Left renal pelvis (tissue), 4 donors: ENCODE results near the gene LLGL2. TPM values are rescaled to one million over a fixed set of nuclear protein-coding genes. Genes with fewer than 3 reads are reported as not detected.

Source experiments
- DNase-seq, 4 donors: peaks; one replicate each; pipeline ENCODE4 v3.0.0-alpha.2; 2013; ENCODE audit warnings: low read depth in 4 of 4, low spot score in 3 of 4
- polyA plus RNA-seq, 4 donors: library from polyadenylated mRNA; unstranded; fragments of 120-200 nt; gene quantifications; one replicate each; pipeline ENCODE4 v1.2.1, GENCODE V29; 2013; ENCODE audit not compliant: insufficient read length in 4 of 4

LLGL2 gene
- polyA plus RNA-seq, 4 donors: 5.3 to 103 (median 49.8) TPM

GRCh38 chr17:75607086-75607485 lies 81.6 kb downstream of the LLGL2 start:
- DNase-seq: no peak

GRCh38 chr17:75610103-75610984 lies 84.8 kb downstream of the LLGL2 start:
- no peak for DNase-seq

DNA sequence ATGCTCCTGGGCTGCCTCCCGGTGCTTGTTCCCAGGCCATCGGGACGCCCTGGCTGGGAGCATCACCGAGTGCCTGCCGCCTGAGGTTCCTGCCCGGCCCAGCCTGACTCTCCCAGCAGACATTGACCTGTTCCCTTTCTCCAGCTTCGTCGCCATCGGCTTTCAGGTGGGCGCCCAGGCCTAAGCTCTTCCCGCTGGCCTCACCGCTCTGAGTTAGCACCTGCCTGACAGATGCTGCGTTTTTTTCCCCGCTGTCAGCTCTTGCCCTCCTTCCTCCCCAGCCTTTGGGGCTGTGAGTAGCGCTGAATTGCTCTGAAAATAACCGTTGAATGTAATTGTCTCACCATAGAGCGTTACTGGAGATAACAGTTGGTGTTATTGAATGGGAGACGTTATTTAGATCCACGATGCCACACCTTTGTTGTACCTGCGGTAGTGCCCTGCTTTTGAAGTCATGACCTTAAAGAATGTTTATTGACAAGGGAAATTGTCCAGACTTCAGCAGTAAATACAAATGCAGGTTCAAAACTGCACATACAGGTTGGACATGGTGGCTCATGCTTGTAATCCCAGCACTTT lies 86.4 kb downstream of the LLGL2 start:
- no peak for DNase-seq

DNA sequence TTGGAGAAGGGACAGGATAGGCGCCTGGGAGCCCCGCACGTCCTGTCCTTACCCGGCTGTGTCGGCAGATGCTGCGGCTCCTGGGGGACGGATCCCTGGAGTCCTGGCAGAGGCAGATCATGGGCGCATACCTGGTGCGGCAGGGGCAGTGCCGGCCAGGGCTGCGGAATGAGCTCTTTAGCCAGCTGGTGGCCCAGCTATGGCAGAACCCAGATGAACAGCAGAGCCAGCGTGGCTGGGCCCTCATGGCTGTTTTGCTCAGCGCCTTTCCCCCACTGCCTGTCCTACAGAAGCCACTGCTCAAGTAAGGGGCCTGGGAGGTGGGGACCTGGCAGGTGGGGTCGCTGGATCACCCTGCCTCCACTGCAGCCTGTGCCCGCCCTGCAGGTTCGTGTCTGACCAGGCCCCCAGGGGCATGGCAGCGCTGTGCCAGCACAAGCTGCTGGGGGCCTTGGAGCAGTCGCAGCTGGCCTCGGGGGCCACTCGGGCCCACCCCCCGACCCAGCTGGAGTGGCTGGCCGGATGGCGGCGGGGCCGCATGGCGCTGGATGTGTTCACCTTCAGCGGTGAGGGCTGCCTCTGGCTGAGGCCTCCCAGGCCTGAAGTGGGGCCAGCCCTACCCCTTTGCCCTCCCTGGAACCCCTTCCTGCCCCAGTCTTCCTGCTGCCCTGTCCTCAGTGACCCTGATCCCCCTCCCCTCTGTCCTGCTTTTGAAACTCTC lies 87.6 kb downstream of the LLGL2 start:
- DNase-seq: no peak

DNA sequence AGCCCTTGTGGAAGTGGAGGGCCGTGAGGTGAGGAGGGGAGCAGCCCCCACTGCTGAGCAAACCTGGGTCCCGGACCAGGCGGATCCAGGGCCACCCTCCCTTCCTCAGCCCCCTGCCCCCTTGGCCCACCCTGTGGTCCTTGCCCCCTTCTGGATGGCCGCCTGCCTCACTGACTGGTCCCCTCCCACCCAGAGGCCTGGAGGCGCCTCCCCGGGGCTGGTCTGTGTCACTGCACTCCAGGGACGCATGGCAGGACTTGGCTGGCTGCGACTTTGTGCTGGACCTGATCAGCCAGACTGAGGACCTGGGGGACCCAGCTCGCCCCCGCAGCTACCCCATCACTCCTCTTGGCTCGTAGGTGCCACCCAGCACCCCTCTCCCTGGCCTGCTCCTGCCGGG lies 88.5 kb downstream of the LLGL2 start:
- DNase-seq: no peak

GRCh38 chr17:75614556-75615270 lies 89.2 kb downstream of the LLGL2 start:
- DNase-seq: no peak

DNA sequence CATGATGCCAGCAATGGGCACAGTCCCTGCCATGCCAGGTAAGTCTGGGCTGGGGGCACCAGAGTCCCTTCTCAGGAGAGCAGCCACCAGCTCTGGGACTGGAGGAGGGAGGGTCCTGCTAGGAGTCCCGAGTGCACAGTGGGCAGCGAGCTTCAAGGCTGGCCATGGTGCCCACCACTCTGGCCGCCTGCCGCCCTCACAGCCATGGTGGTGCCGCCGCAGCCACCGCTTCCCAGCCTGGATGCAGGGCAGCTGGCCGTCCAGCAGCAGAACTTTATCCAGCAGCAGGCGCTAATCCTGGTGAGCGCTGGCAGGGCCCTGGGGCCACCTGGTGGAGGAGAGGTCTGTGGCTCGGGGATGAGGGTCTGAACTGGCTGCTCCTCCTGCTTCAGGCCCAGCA lies 89.8 kb downstream of the LLGL2 start:
- no peak for DNase-seq

DNA sequence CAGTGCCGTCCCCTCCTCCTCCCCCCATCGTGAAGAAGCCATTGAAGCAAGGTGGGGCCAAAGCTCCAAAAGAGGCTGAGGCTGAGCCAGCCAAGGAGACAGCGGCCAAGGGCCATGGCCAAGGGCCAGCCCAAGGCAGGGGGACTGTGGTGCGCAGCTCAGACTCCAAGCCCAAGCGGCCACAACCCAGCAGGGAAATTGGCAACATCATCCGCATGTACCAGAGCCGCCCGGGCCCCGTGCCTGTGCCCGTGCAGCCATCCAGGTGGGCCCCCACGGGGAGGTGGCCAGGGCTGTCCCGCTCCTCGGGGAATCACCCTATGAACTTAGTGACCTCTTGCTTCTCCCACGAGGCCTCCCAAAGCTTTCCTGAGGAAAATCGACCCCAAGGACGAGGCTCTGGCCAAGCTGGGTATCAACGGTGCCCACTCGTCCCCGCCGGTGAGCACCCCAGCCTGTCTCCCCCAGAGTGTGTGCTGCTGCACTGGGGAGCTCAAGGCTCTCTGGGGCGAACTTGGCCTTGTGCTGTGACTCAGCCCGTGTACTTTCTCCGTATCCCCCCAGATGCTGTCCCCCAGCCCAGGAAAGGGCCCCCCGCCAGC lies 91.1 kb downstream of the LLGL2 start:
- no peak for DNase-seq

DNA sequence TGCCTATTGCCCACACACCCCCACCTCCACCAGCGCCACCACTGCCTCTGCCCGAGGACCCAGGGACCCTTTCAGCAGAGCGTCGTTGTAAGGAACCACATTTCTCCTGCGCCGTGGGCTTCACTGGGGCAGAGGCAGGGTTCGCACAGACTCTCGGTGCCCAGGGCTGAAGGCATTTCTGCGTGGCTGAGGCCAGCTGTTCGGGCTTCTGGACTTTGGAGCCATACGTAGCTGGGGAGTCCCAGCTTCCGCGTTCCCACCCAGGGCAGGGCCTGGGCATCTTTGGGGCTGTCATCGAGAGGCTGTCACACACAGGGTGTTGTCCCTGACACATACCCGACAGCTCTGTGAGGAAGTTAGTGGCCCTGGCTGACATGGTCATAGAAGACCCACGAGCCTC lies 91.7 kb downstream of the LLGL2 start:
- no peak for DNase-seq

- DNase-seq: no peak
Measured at GRCh38 chr17:75617675-75618074, 92.2 kb downstream of the LLGL2 start.

DNA sequence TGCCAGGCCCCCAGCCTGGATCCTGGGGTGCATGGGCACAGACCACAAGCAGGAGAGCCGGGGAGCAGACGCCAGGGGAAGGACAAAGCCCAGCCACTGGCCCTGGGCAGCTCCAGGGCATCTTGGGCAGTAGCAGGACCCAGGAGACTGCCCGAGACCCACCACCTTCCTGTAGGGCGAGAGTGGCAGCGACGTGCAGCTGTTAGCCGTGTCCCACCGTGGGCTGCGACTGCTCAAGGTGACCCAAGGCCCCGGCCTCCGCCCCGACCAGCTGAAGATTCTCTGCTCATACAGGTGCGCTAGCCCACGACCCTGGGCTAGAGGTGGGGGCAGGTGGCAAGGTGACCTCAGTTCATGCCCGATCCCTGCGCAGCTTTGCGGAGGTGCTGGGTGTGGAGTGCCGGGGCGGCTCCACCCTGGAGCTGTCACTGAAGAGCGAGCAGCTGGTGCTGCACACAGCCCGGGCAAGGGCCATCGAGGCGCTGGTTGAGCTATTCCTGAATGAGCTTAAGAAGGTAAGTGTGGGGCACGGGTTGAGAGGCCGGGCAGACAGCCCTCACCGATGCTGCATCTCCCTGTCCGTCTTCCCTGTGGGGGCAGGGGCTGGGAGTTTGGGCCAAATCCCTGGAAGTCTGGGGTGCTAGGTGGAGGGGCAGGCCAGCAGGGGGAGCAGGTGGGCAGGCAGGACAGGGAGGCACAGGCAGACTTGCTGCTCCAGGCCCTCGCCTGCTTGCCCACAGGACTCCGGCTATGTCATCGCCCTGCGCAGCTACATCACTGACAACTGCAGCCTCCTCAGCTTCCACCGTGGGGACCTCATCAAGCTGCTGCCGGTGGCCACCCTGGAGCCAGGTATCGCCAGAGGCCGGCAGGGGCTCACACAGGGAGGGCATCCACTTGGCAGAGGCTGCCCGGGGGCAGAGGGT lies 94.3 kb downstream of the LLGL2 start:
- no peak for DNase-seq

- no peak for DNase-seq
Measured at GRCh38 chr17:75621489-75621888, 96.0 kb downstream of the LLGL2 start.

- DNase-seq: no peak
Measured at GRCh38 chr17:75622076-75622475, 96.6 kb downstream of the LLGL2 start.

- no peak for DNase-seq
Measured at GRCh38 chr17:75622771-75623273, 97.3 kb downstream of the LLGL2 start.

DNA sequence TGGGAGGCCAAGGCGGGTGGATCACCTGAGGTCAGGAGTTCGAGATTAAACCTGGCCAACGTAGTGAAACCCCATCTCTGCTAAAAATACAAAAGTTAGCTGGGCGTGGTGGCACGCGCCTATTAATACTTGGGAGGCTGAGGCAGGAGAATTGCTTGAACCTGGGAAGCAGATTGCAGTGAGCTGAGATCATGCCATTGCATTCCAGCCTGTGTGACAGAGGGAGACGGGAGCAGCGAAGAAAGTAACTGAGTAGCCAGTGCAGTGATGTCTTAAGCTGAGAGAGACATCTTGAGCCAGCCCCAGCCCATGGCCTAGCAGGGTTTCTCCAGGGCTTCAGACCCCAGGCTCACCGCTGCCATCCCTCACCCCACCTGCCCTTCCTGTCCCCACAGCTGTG lies 97.9 kb downstream of the LLGL2 start:
- DNase-seq: no peak

- DNase-seq: no peak
Measured at GRCh38 chr17:75624021-75624420, 98.5 kb downstream of the LLGL2 start.
